Astrocyte (in vitro differentiated cells and primary cell): Measurements from ENCODE around the gene SNCG. TPM values are rescaled to one million over a fixed set of nuclear protein-coding genes. Genes with fewer than 3 reads are reported as not detected.

Experiments used
- DNase-seq: peaks from one replicate; pipeline ENCODE4 v3.0.0-alpha.2; 2010; ENCODE audit warnings: low read depth
- FAIRE-seq: peaks from 2 replicates; lab custom pipeline; 2011; peaks lifted over from hg19 to GRCh38; lab: Jason Lieb, UNC
- H2AFZ ChIP-seq: 2 replicates; pipeline ENCODE4 v1.6.0; 2012; ENCODE audit warnings: low read depth, low read length, inconsistent platforms
- H3K27ac ChIP-seq: 2 replicates; pipeline ENCODE4 v1.5.1; 2011; ENCODE audit warnings: low read depth, low read length, inconsistent platforms
- H3K27me3 ChIP-seq: 2 replicates; pipeline ENCODE4 v1.6.0; 2011; ENCODE audit warnings: low read length, inconsistent platforms; ENCODE audit not compliant: insufficient read depth
- H3K36me3 ChIP-seq: 2 replicates; pipeline ENCODE4 v1.5.1; 2011; ENCODE audit warnings: low read length, inconsistent platforms; ENCODE audit not compliant: insufficient read depth
- H3K4me1 ChIP-seq: 2 replicates; pipeline ENCODE4 v1.5.1; 2011; ENCODE audit warnings: low read length, inconsistent platforms; ENCODE audit not compliant: insufficient read depth
- H3K4me2 ChIP-seq: 2 replicates; pipeline ENCODE4 v1.6.0; 2012; ENCODE audit warnings: low read length, inconsistent platforms
- H3K4me3 ChIP-seq: 2 replicates; pipeline ENCODE4 v1.5.1; 2011; ENCODE audit warnings: low read depth, mild to moderate bottlenecking, low read length, inconsistent platforms; ENCODE audit not compliant: insufficient read depth
- H3K79me2 ChIP-seq: 2 replicates; pipeline ENCODE4 v1.6.0; 2012; ENCODE audit warnings: mild to moderate bottlenecking, low read length, inconsistent platforms; ENCODE audit not compliant: insufficient read depth
- H3K9ac ChIP-seq: 2 replicates; pipeline ENCODE4 v1.6.0; 2012; ENCODE audit warnings: mild to moderate bottlenecking, low read length, inconsistent platforms
- H3K9me3 ChIP-seq: 2 replicates; pipeline ENCODE4 v1.5.1; 2012; ENCODE audit warnings: low read depth, mild to moderate bottlenecking, low read length, inconsistent platforms; ENCODE audit not compliant: insufficient read depth
- H4K20me1 ChIP-seq: 2 replicates; pipeline ENCODE4 v1.6.0; 2012; ENCODE audit warnings: low read length, inconsistent platforms; ENCODE audit not compliant: insufficient read depth
- H3K27ac Mint-ChIP-seq: one replicate; pipeline ENCODE4 v1.8.0; 2021; ENCODE audit warnings: mild to moderate bottlenecking, mixed read lengths; ENCODE audit not compliant: unreplicated experiment
- H3K27me3 Mint-ChIP-seq: one replicate; pipeline ENCODE4 v1.8.0; 2021; ENCODE audit warnings: low read depth, mixed read lengths; ENCODE audit not compliant: unreplicated experiment
- H3K36me3 Mint-ChIP-seq: one replicate; pipeline ENCODE4 v1.8.0; 2021; ENCODE audit warnings: low read depth, mixed read lengths; ENCODE audit not compliant: unreplicated experiment
- H3K4me1 Mint-ChIP-seq: one replicate; pipeline ENCODE4 v1.8.0; 2021; ENCODE audit warnings: low read depth, mixed read lengths; ENCODE audit not compliant: unreplicated experiment
- H3K4me3 Mint-ChIP-seq: one replicate; pipeline ENCODE4 v1.8.0; 2021; ENCODE audit warnings: mild to moderate bottlenecking, moderate library complexity, mixed read lengths; ENCODE audit not compliant: unreplicated experiment
- H3K9me3 Mint-ChIP-seq: one replicate; pipeline ENCODE4 v1.8.0; 2021; ENCODE audit warnings: mild to moderate bottlenecking, mixed read lengths; ENCODE audit not compliant: unreplicated experiment
- CTCF ChIP-seq: IDR thresholded peaks from 2 replicates; pipeline ENCODE4 v1.5.1; 2011; ENCODE audit warnings: low read depth, mild to moderate bottlenecking, inconsistent platforms, low read length, moderate library complexity; ENCODE audit not compliant: insufficient read depth
- EZH2 ChIP-seq: IDR thresholded peaks from 2 replicates; pipeline ENCODE4 v1.6.1; 2012; ENCODE audit warnings: mild to moderate bottlenecking, low read length, inconsistent platforms; ENCODE audit not compliant: insufficient read depth
- total RNA-seq: library from RNA; stranded (reverse); gene quantifications from 2 replicates; pipeline ENCODE4 v1.2.1, GENCODE V29; 2021

The SNCG gene
- total RNA-seq, 1 donor from 2014 or later: 3.0 TPM

GRCh38 chr10:86958901-86959736 is 720 bp downstream of the SNCG start:
- Mint-ChIP-seq H3K27me3 (no peaks in the 10 kb centered on the region), H3K4me1 (peaks cover 9% of the 10 kb centered on the region), H3K27ac (peak overlapping the region; percentile 93), H3K36me3 (no peaks in the 10 kb centered on the region), H3K9me3 (no peaks in the 10 kb centered on the region), H3K4me3 (no peak overlapping the region)
- H3K79me2 ChIP-seq: no peaks in the 10 kb centered on the region
- DNase-seq (peak; percentile 61), FAIRE-seq (no peak)
- H3K36me3 ChIP-seq: no peaks in the 10 kb centered on the region
- peaks cover 20% of the 10 kb centered on the region for H3K4me1 ChIP-seq
- H3K9me3 ChIP-seq: no peaks in the 10 kb centered on the region
- no peaks in the 10 kb centered on the region for H4K20me1 ChIP-seq
- no peak overlapping the region for H3K9ac ChIP-seq
- TF ChIP-seq EZH2 (no peak), CTCF (no peak)
- H3K4me3 ChIP-seq: no peak overlapping the region
- peak overlapping the region; percentile 34 for H3K4me2 ChIP-seq
- no peaks in the 10 kb centered on the region for H3K27me3 ChIP-seq
- no peak overlapping the region for H3K27ac ChIP-seq
- peak overlapping the region; percentile 41 for H2AFZ ChIP-seq

- no peak for FAIRE-seq
- Mint-ChIP-seq H3K36me3 (no peaks in the 10 kb centered on the region), H3K4me1 (peaks cover 7% of the 10 kb centered on the region), H3K4me3 (no peak overlapping the region), H3K9me3 (no peaks in the 10 kb centered on the region), H3K27me3 (no peaks in the 10 kb centered on the region), H3K27ac (no peak overlapping the region)
- TF ChIP-seq CTCF (no peak), EZH2 (no peak)
- Histone ChIP-seq H3K27me3 (no peaks in the 10 kb centered on the region), H3K27ac (no peak overlapping the region), H3K4me1 (peaks cover 20% of the 10 kb centered on the region), H3K79me2 (no peaks in the 10 kb centered on the region), H3K9ac (no peak overlapping the region), H3K36me3 (no peaks in the 10 kb centered on the region), H3K4me2 (peak overlapping the region; percentile 34), H2AFZ (no peak overlapping the region), H4K20me1 (no peaks in the 10 kb centered on the region), H3K9me3 (no peaks in the 10 kb centered on the region), H3K4me3 (no peak overlapping the region)
- DNase-seq: no peak
These were observed 1.3 kb downstream of the SNCG start for GRCh38 chr10:86959737-86960002.
